SK-N-SH treated with all-trans-retinoic acid at 6 μM for 48 hours (cell line): ENCODE measurements around the gene RBM39.

ENCODE experiments used
- ATAC-seq: fragments of 200-7000 bp; cut with Tn5 transposase; 3 replicates; pipeline ENCODE4 v1.9.1; 2020; ENCODE audit warnings: mild to moderate bottlenecking, moderate library complexity
- ARNTL ChIP-seq: fragments of 450-650 bp; formaldehyde crosslinking; IDR thresholded peaks from 2 replicates; pipeline ENCODE4 v1.5.0; 2020; ENCODE audit warnings: low read depth, mild to moderate bottlenecking, moderate library complexity, borderline replicate concordance
- BACH2 ChIP-seq: fragments of 250-450 bp; sonication (Bioruptor Pico); IDR thresholded peaks from 2 replicates; pipeline ENCODE4 v1.9.0; 2021; ENCODE audit warnings: mild to moderate bottlenecking, borderline replicate concordance
- CSDC2 ChIP-seq: fragments of 250-450 bp; sonication (Bioruptor Pico); IDR thresholded peaks from 2 replicates; pipeline ENCODE4 v1.5.0; 2020; ENCODE audit warnings: mild to moderate bottlenecking, moderate library complexity
- ESRRG ChIP-seq: fragments of 250-450 bp; sonication (Bioruptor Pico); IDR thresholded peaks from 2 replicates; pipeline ENCODE4 v1.6.1; 2021; ENCODE audit warnings: mild to moderate bottlenecking
- GLIS3 ChIP-seq: fragments of 250-450 bp; sonication (Bioruptor Pico); IDR thresholded peaks from 2 replicates; pipeline ENCODE4 v1.5.0; 2020; ENCODE audit warnings: mild to moderate bottlenecking, moderate library complexity
- ISL1 ChIP-seq: fragments of 250-450 bp; sonication (Bioruptor Pico); IDR thresholded peaks from 2 replicates; pipeline ENCODE4 v2.1.2; 2022; ENCODE audit warnings: mild to moderate bottlenecking, moderate library complexity
- OSR1 ChIP-seq: fragments of 250-450 bp; sonication (Bioruptor Pico); IDR thresholded peaks from 2 replicates; pipeline ENCODE4 v1.8.0; 2022; ENCODE audit warnings: moderate library complexity, mild to moderate bottlenecking, inconsistent platforms
- PATZ1 ChIP-seq: fragments of 250-450 bp; sonication (Bioruptor Pico); IDR thresholded peaks from 2 replicates; pipeline ENCODE4 v1.8.0; 2020; ENCODE audit warnings: mild to moderate bottlenecking, moderate library complexity, borderline replicate concordance
- POU6F1 ChIP-seq: fragments of 250-450 bp; sonication (Bioruptor Pico); IDR thresholded peaks from 2 replicates; pipeline ENCODE4 v1.8.0; 2021; ENCODE audit warnings: low read depth, mild to moderate bottlenecking, moderate library complexity, borderline replicate concordance
- RARB ChIP-seq: fragments of 250-450 bp; sonication (Bioruptor Pico); IDR thresholded peaks from 2 replicates; pipeline ENCODE4 v1.8.0; 2021; ENCODE audit warnings: mild to moderate bottlenecking, moderate library complexity
- TCF4 ChIP-seq: fragments of 250-450 bp; sonication (Bioruptor Pico); IDR thresholded peaks from 2 replicates; pipeline ENCODE4 v1.8.0; 2021; ENCODE audit warnings: mild to moderate bottlenecking, moderate library complexity, borderline replicate concordance
- TOX ChIP-seq: fragments of 250-450 bp; sonication (Bioruptor Pico); IDR thresholded peaks from 2 replicates; pipeline ENCODE4 v1.8.0; 2021; ENCODE audit warnings: mild to moderate bottlenecking, moderate library complexity, borderline replicate concordance
- ZC3H10 ChIP-seq: fragments of 250-450 bp; sonication (Bioruptor Pico); IDR thresholded peaks from 2 replicates; pipeline ENCODE4 v1.5.1; 2021; ENCODE audit warnings: mild to moderate bottlenecking, moderate library complexity
- ZFP3 ChIP-seq: fragments of 250-450 bp; sonication (Bioruptor Pico); IDR thresholded peaks from 2 replicates; pipeline ENCODE4 v1.5.0; 2020; ENCODE audit warnings: mild to moderate bottlenecking, moderate library complexity
- ZNF565 ChIP-seq: fragments of 450-650 bp; formaldehyde crosslinking; conservative IDR thresholded peaks from 2 replicates; pipeline ENCODE4 v1.5.0; 2020; ENCODE audit warnings: low read depth, mild to moderate bottlenecking, moderate library complexity
- ZNF70 ChIP-seq: fragments of 450-650 bp; formaldehyde crosslinking; IDR thresholded peaks from 2 replicates; pipeline ENCODE4 v1.5.0; 2020; ENCODE audit warnings: mild to moderate bottlenecking, moderate library complexity
- ZNF8 ChIP-seq: fragments of 450-650 bp; formaldehyde crosslinking; IDR thresholded peaks from 2 replicates; pipeline ENCODE4 v1.5.0; 2020; ENCODE audit warnings: mild to moderate bottlenecking, moderate library complexity
- TF ChIP-seq, protein P1 (sequence below): fragments of 250-450 bp; sonication (Bioruptor Pico); IDR thresholded peaks from 2 replicates; pipeline ENCODE4 v1.5.0; 2020; ENCODE audit warnings: mild to moderate bottlenecking, moderate library complexity
- TF ChIP-seq, protein P2 (sequence below): fragments of 250-450 bp; sonication (Bioruptor Pico); IDR thresholded peaks from 2 replicates; pipeline ENCODE4 v1.5.1; 2020; ENCODE audit warnings: low read depth, mild to moderate bottlenecking, moderate library complexity
- TF ChIP-seq, protein P3 (sequence below): fragments of 250-450 bp; sonication (Bioruptor Pico); IDR thresholded peaks from 2 replicates; pipeline ENCODE4 v1.5.1; 2021; ENCODE audit warnings: mild to moderate bottlenecking, moderate library complexity

Gene RBM39

GRCh38 chr20:35734374-35734773 lies 7.7 kb downstream of the RBM39 start:
- no peak for ATAC-seq
- TF ChIP-seq, protein P1, sequence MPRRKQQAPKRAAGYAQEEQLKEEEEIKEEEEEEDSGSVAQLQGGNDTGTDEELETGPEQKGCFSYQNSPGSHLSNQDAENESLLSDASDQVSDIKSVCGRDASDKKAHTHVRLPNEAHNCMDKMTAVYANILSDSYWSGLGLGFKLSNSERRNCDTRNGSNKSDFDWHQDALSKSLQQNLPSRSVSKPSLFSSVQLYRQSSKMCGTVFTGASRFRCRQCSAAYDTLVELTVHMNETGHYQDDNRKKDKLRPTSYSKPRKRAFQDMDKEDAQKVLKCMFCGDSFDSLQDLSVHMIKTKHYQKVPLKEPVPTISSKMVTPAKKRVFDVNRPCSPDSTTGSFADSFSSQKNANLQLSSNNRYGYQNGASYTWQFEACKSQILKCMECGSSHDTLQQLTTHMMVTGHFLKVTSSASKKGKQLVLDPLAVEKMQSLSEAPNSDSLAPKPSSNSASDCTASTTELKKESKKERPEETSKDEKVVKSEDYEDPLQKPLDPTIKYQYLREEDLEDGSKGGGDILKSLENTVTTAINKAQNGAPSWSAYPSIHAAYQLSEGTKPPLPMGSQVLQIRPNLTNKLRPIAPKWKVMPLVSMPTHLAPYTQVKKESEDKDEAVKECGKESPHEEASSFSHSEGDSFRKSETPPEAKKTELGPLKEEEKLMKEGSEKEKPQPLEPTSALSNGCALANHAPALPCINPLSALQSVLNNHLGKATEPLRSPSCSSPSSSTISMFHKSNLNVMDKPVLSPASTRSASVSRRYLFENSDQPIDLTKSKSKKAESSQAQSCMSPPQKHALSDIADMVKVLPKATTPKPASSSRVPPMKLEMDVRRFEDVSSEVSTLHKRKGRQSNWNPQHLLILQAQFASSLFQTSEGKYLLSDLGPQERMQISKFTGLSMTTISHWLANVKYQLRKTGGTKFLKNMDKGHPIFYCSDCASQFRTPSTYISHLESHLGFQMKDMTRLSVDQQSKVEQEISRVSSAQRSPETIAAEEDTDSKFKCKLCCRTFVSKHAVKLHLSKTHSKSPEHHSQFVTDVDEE (CRISPR knock-in tag): no peak
- no peak for TF ChIP-seq ZNF8 (CRISPR knock-in tag)
- no peak for TF ChIP-seq ESRRG (CRISPR knock-in tag)
- no peak for TF ChIP-seq PATZ1 (CRISPR knock-in tag)
- no peak for TF ChIP-seq CSDC2
- TF ChIP-seq, protein P2, sequence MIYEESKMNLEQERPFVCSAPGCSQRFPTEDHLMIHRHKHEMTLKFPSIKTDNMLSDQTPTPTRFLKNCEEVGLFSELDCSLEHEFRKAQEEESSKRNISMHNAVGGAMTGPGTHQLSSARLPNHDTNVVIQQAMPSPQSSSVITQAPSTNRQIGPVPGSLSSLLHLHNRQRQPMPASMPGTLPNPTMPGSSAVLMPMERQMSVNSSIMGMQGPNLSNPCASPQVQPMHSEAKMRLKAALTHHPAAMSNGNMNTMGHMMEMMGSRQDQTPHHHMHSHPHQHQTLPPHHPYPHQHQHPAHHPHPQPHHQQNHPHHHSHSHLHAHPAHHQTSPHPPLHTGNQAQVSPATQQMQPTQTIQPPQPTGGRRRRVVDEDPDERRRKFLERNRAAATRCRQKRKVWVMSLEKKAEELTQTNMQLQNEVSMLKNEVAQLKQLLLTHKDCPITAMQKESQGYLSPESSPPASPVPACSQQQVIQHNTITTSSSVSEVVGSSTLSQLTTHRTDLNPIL: no peak
- TF ChIP-seq, protein P3, sequence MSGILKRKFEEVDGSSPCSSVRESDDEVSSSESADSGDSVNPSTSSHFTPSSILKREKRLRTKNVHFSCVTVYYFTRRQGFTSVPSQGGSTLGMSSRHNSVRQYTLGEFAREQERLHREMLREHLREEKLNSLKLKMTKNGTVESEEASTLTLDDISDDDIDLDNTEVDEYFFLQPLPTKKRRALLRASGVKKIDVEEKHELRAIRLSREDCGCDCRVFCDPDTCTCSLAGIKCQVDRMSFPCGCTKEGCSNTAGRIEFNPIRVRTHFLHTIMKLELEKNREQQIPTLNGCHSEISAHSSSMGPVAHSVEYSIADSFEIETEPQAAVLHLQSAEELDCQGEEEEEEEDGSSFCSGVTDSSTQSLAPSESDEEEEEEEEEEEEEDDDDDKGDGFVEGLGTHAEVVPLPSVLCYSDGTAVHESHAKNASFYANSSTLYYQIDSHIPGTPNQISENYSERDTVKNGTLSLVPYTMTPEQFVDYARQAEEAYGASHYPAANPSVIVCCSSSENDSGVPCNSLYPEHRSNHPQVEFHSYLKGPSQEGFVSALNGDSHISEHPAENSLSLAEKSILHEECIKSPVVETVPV (CRISPR knock-in tag): no peak
- no peak for TF ChIP-seq RARB (CRISPR knock-in tag)
- no peak for TF ChIP-seq ARNTL (CRISPR knock-in tag)
- TF ChIP-seq OSR1 (CRISPR knock-in tag): no peak
- no peak for TF ChIP-seq GLIS3
- no peak for TF ChIP-seq ISL1 (CRISPR knock-in tag)
- no peak for TF ChIP-seq POU6F1
- no peak for TF ChIP-seq ZNF70 (CRISPR knock-in tag)

- ATAC-seq: no peak
- TF ChIP-seq ZNF565 (CRISPR knock-in tag) (no peak), TCF4 (CRISPR knock-in tag) (no peak), CSDC2 (no peak), TOX (no peak), ZNF8 (CRISPR knock-in tag) (no peak), POU6F1 (no peak), ZNF70 (CRISPR knock-in tag) (no peak), ISL1 (CRISPR knock-in tag) (no peak), ZC3H10 (CRISPR knock-in tag) (no peak), RARB (CRISPR knock-in tag) (no peak), BACH2 (CRISPR knock-in tag) (no peak), GLIS3 (no peak), PATZ1 (CRISPR knock-in tag) (no peak), ZFP3 (CRISPR knock-in tag) (no peak), ARNTL (CRISPR knock-in tag) (no peak)
- TF ChIP-seq, protein P3 (CRISPR knock-in tag): no peak
These were observed 9.4 kb downstream of the RBM39 start for GRCh38 chr20:35732644-35732982.
